K562 (cell line): Measurements from ENCODE around the gene PES1. TPM values are rescaled to one million over a fixed set of nuclear protein-coding genes. Genes with fewer than 3 reads are reported as not detected.

ENCODE experiments used
- ATAC-seq: fragments of 200-7000 bp; cut with Tn5 transposase; 3 replicates; pipeline ENCODE4 v1.9.1; 2020; ENCODE audit warnings: moderate library complexity
- BruUV-seq: library from RNA; stranded (reverse); fragments of 400-500 nt; replicated peaks from 2 replicates; lab custom pipeline; 2021; lab: Mats Ljungman, UMichigan
- CTCF ChIA-PET: fragments of 300-600 bp; formaldehyde crosslinking; extraction: SDS; loops from one replicate; lab custom pipeline; 2021; ENCODE audit warnings: low intra/inter-chr PET ratio; lab: Yijun Ruan, JAX
- POLR2A ChIA-PET: fragments of 300-600, 350-650 bp; sonication (Branson Sonifier 250); formaldehyde crosslinking; extraction: SDS; loops from one replicate; lab custom pipeline; 2021; ENCODE audit warnings: antibody characterized with exemption, inconsistent platforms; lab: Yijun Ruan, JAX
- DNase-seq, 4 experiments: peaks; one replicate each; pipeline versions ENCODE4 v3.0.0 to v3.0.0-alpha.2; 2011 to 2018; ENCODE audit warnings: low spot score in 3 of 4, mixed read lengths in 3 of 4; ENCODE audit errors: extremely low read depth in 1 of 4
- FAIRE-seq: peaks from 2 replicates; lab custom pipeline; 2011; peaks lifted over from hg19 to GRCh38; lab: Jason Lieb, UNC
- H2AFZ ChIP-seq: 2 replicates; pipeline ENCODE4 v1.6.0; 2011; ENCODE audit warnings: low read depth, low read length, control low read depth, inconsistent platforms
- H3K27ac ChIP-seq: fragments of 200-600 bp; 3 replicates; pipeline ENCODE4 v1.8.0; 2011; ENCODE audit warnings: low read depth, mild to moderate bottlenecking, control low read depth, inconsistent platforms, low read length, moderate library complexity, mixed read lengths; ENCODE audit errors: extremely low read depth
- H3K27me3 ChIP-seq, 2 experiments: fragments of 300-600 bp in 1 of 2; 2 replicates in 1 of 2; 3 replicates in 1 of 2; pipeline versions ENCODE4 v1.6.0 to v1.8.0; 2011; ENCODE audit warnings: inconsistent platforms in 2 of 2, low read length in 2 of 2, mild to moderate bottlenecking in 1 of 2, mixed read lengths in 1 of 2, moderate library complexity in 1 of 2; ENCODE audit not compliant: control insufficient read depth in 2 of 2, insufficient read depth in 2 of 2
- H3K36me3 ChIP-seq: fragments of 300-600 bp; 3 replicates; pipeline ENCODE4 v1.8.0; 2011; ENCODE audit warnings: mild to moderate bottlenecking, low read length, inconsistent platforms; ENCODE audit not compliant: control insufficient read depth, insufficient read depth
- H3K4me1 ChIP-seq, 2 experiments: fragments of 200-600 bp in 1 of 2; replicated peaks in 1 of 2; 2 replicates in 1 of 2; 3 replicates in 1 of 2; pipeline versions ENCODE4 v1.5.1 to v1.8.0; 2011; ENCODE audit warnings: inconsistent platforms in 2 of 2, low read length in 2 of 2, mild to moderate bottlenecking in 1 of 2, mixed read lengths in 1 of 2, moderate library complexity in 1 of 2; ENCODE audit not compliant: control insufficient read depth in 2 of 2, insufficient read depth in 2 of 2
- H3K4me2 ChIP-seq: 2 replicates; pipeline ENCODE4 v1.6.1; 2011; ENCODE audit warnings: low read length, control low read depth, inconsistent platforms, mixed read lengths; ENCODE audit not compliant: insufficient read depth
- H3K4me3 ChIP-seq: fragments of 200-600 bp; sonication (generic), shearing (Covaris generic); 2 replicates; pipeline ENCODE4 v1.5.1; 2016; ENCODE audit warnings: control low read depth, inconsistent platforms
- H3K79me2 ChIP-seq: fragments of 200-600 bp; 3 replicates; pipeline ENCODE4 v1.8.0; 2011; ENCODE audit warnings: low read length, inconsistent platforms; ENCODE audit not compliant: control insufficient read depth, insufficient read depth
- H3K9ac ChIP-seq, 2 experiments: 2 replicates each; pipeline versions ENCODE4 v1.6.0 to v1.6.1; 2011; ENCODE audit warnings: low read depth in 2 of 2, low read length in 2 of 2, control low read depth in 1 of 2, inconsistent platforms in 1 of 2, mild to moderate bottlenecking in 1 of 2, mixed read lengths in 1 of 2; ENCODE audit not compliant: insufficient read depth in 1 of 2
- H3K9me1 ChIP-seq: one replicate; pipeline ENCODE4 v1.6.0; 2011; ENCODE audit warnings: inconsistent platforms, mild to moderate bottlenecking, low read length, moderate library complexity; ENCODE audit not compliant: control insufficient read depth, insufficient read depth
- H3K9me3 ChIP-seq: replicated peaks from 2 replicates; pipeline ENCODE4 v1.5.1; 2011; ENCODE audit warnings: low read depth, low read length, inconsistent platforms; ENCODE audit not compliant: control insufficient read depth, insufficient read depth
- H4K20me1 ChIP-seq: replicated peaks from 2 replicates; pipeline ENCODE4 v1.6.1; 2011; ENCODE audit warnings: low read length, inconsistent platforms, mixed read lengths; ENCODE audit not compliant: control insufficient read depth, insufficient read depth
- PRDM10 ChIP-seq: fragments of 450-650 bp; IDR thresholded peaks from 2 replicates; pipeline ENCODE4 v1.6.1; 2018; ENCODE audit not compliant: partially characterized antibody
- ZNF282 ChIP-seq: sonication (generic); formaldehyde crosslinking; IDR thresholded peaks from 2 replicates; pipeline ENCODE4 v1.8.1; 2023; ENCODE audit warnings: missing genetic modification reagents
- WGBS: fragments of 100-300 bp; shearing (Covaris generic); methylation state at CpG from one replicate; pipeline ENCODE4 v1.1.6; 2016; ENCODE audit warnings: low coverage, mixed read lengths; ENCODE audit not compliant: insufficient coverage; ENCODE audit errors: missing lambda C conversion rate; 5-methylcytosine and 5-hydroxymethylcytosine counted together
- in situ Hi-C: fragments of 300-500 bp; cut with MboI; formaldehyde crosslinking; loops from 4 replicates; pipeline ENCODE4 v1.15.0; 2018; ENCODE audit warnings: inconsistent platforms, mixed read lengths
- intact Hi-C: fragments of 100-400 bp; cut with micrococcal nuclease; formaldehyde crosslinking; loops from 2 replicates; pipeline ENCODE4 v1.14.2; 2022
- polyA plus RNA-seq, 8 experiments: library from polyadenylated mRNA; depleted of rRNA in 4 of 8; stranded (reverse) in 5 of 8; unstranded in 3 of 8; fragments of >200 nt; fragmentation: Nextera tagmentation in 2 of 8; fragmentation: Illumina TruSeq in 1 of 8; extraction: Ambion mirVana in 2 of 8; extraction: Trizol in 1 of 8; gene quantifications; 2 replicates each; pipeline versions ENCODE4 v1.2.1 to v1.2.3, GENCODE V29; 2011 to 2014; ENCODE audit warnings: inconsistent platforms in 1 of 8, missing spikeins in 1 of 8
- total RNA-seq, 7 experiments: library from RNA; depleted of rRNA in 6 of 7; stranded (reverse); fragments of >200 nt in 6 of 7; fragmentation: Illumina TruSeq in 2 of 7; extraction: Trizol in 2 of 7; gene quantifications; 2 replicates each; pipeline versions ENCODE4 v1.2.1 to v1.2.3, GENCODE V29; 2011 to 2021; ENCODE audit warnings: low replicate concordance in 1 of 7

Gene PES1
- total and polyA plus RNA-seq, 9 of the 15 experiments (the other 6 are each of a cell fraction or from before 2014, with no cell fraction given) = 6.5 to 158 (median 94.3) TPM

- DNase-seq (no peak), FAIRE-seq (no peak), ATAC-seq (no peak)
- WGBS = 98% methylated on average over 5 of the region's 8 CpGs
- ChIA-PET POLR2A (interaction anchor here (1.2 kb wide), 1 partner anchor 10 kb away, joined by 3 read pairs; no protein-coding TSS in a partner anchor), CTCF (no interaction called here)
- Histone ChIP-seq H3K4me2 (no peak overlapping the region), H3K9me3 (no peaks in the 10 kb centered on the region), H4K20me1 (no peaks in the 10 kb centered on the region), H3K9ac (no peak overlapping the region), H3K4me3 (no peak overlapping the region), H3K4me1 (peaks cover 0 to 6% of the 10 kb centered on the region in 2 experiments; a peak in 2 of 5 replicates), H3K27ac (no peak overlapping the region), H3K79me2 (peaks cover 27% of the 10 kb centered on the region), H3K36me3 (peaks cover 90% of the 10 kb centered on the region), H3K27me3 (no peaks in the 10 kb centered on the region), H3K9me1 (no peaks in the 10 kb centered on the region), H2AFZ (no peak overlapping the region)
- peak; percentile 89 for TF ChIP-seq PRDM10
- TF ChIP-seq ZNF282 = no peak
- intact Hi-C loops (no loop called here), in situ Hi-C loops (no loop called here)
- BruUV-seq = no TSS peak
These were observed 5.3 kb downstream of the PES1 start for GRCh38 chr22:30586414-30586813.
